Fibroblast of skin of left quadriceps (primary cell): Measurements from ENCODE around the gene PCDHGA3.
A peak's percentile ranks its signal among the peaks of the same experiment; 100 is the strongest.
"Not testable (repeated sequence)": the region's sequence is repeated elsewhere in the genome, so short reads cannot be mapped to it uniquely, and the experiment has no call there.

Experiments
- DNase-seq, 2 experiments: peaks; one replicate each; pipeline ENCODE4 v3.0.0-alpha.2; 2013; ENCODE audit warnings: low read depth in 2 of 2

PCDHGA3 gene

GRCh38 chr5:141343242-141343952 lies at the start of gene PCDHGA3:
Gene PCDHGA3, plus strand, starts transcription at chr5:141343829. Its CDS starts 205 bp downstream, at chr5:141344034.
- no peak for DNase-seq

GRCh38 chr5:141298376-141298775 lies 45.3 kb upstream of the PCDHGA3 start:
- no peak for DNase-seq

- no peak for DNase-seq
Observed at GRCh38 chr5:141303756-141304155, 39.9 kb upstream of the PCDHGA3 start, which contains the start of gene SLC25A2. Gene SLC25A2, minus strand, starts transcription at chr5:141304049. Its CDS starts 184 bp downstream, at chr5:141303865.

GRCh38 chr5:141306630-141307029 lies 37.0 kb upstream of the PCDHGA3 start:
- DNase-seq, result no peak

GRCh38 chr5:141313711-141314110 lies 29.9 kb upstream of the PCDHGA3 start:
- no peak for DNase-seq

- not testable (repeated sequence) for DNase-seq
Observed at GRCh38 chr5:141316963-141317362, 26.7 kb upstream of the PCDHGA3 start.

- DNase-seq, result no peak
Observed at GRCh38 chr5:141319202-141319601, 24.4 kb upstream of the PCDHGA3 start.

- DNase-seq, result no peak
Observed at GRCh38 chr5:141319699-141320098, 23.9 kb upstream of the PCDHGA3 start.

GRCh38 chr5:141320225-141321169 lies 23.1 kb upstream of the PCDHGA3 start, which contains the start of gene TAF7:
Gene TAF7, minus strand, starts transcription at chr5:141320784. Its CDS starts 740 bp downstream, at chr5:141320044.
- DNase-seq, result peak; percentile 85 to 86

- no peak for DNase-seq
Observed at GRCh38 chr5:141322261-141322660, 21.4 kb upstream of the PCDHGA3 start.

- DNase-seq, result peak in 1 of 2 experiments; percentile 37
Observed at GRCh38 chr5:141326088-141326854, 17.4 kb upstream of the PCDHGA3 start.

- DNase-seq, result no peak
Observed at GRCh38 chr5:141328231-141328630, 15.4 kb upstream of the PCDHGA3 start.

GRCh38 chr5:141330299-141331080 lies 13.1 kb upstream of the PCDHGA3 start, which contains the start of gene PCDHGA1:
Gene PCDHGA1, plus strand, starts transcription at chr5:141330514.
- DNase-seq, result no peak

GRCh38 chr5:141332571-141332970 lies 11.1 kb upstream of the PCDHGA3 start:
- DNase-seq, result not testable (repeated sequence)

GRCh38 chr5:141338538-141339306 lies 4.9 kb upstream of the PCDHGA3 start, which contains the start of gene PCDHGA2:
Gene PCDHGA2, plus strand, starts transcription at chr5:141338760.
- no peak for DNase-seq

GRCh38 chr5:141340781-141341354 lies 2.8 kb upstream of the PCDHGA3 start:
- not testable (repeated sequence) for DNase-seq

GRCh38 chr5:141342773-141343172 lies 856 bp upstream of the PCDHGA3 start:
- no peak for DNase-seq

GRCh38 chr5:141343953-141344463 lies 379 bp downstream of the PCDHGA3 start:
- DNase-seq, result no peak

- no peak for DNase-seq
Observed at GRCh38 chr5:141345327-141345726, 1.7 kb downstream of the PCDHGA3 start.
